B cell (primary cell): ENCODE data around the gene FBXO10. TPM values are rescaled to one million over a fixed set of nuclear protein-coding genes. Genes with fewer than 3 reads are reported as not detected.

Source experiments
- ATAC-seq: fragments of 200-7000 bp; cut with Tn5 transposase; one replicate; pipeline ENCODE4 v1.10.0; 2021; ENCODE audit warnings: low read depth, mild to moderate bottlenecking, moderate number of reproducible peaks, moderate library complexity
- CTCF ChIA-PET: fragments of 350-600 bp; sonication (Branson Sonifier 250); formaldehyde crosslinking; loops from one replicate; lab custom pipeline; 2021; ENCODE audit warnings: antibody characterized with exemption, inconsistent platforms; lab: Charles Lee
- POLR2A ChIA-PET: fragments of 350-600 bp; sonication (Branson Sonifier 250); formaldehyde crosslinking; loops from one replicate; lab custom pipeline; 2021; ENCODE audit warnings: antibody characterized with exemption; lab: Charles Lee
- DNase-seq: peaks from one replicate; pipeline ENCODE4 v3.0.0; 2013
- H2AFZ ChIP-seq: 2 replicates; pipeline ENCODE4 v1.6.1; 2012; ENCODE audit warnings: mild to moderate bottlenecking, low read depth, low read length; ENCODE audit not compliant: insufficient read depth, poor library complexity, severe bottlenecking
- H3K27ac ChIP-seq, 2 donors: 1 replicate in 1 of 2; 2 replicates in 1 of 2; pipeline ENCODE4 v1.5.1; 2012 to 2013; ENCODE audit warnings: low read length in 2 of 2, mild to moderate bottlenecking in 2 of 2, moderate library complexity in 1 of 2
- H3K27me3 ChIP-seq, 4 experiments: fragments of 200-600 bp in 1 of 4; sonication (generic) in 1 of 4; replicated peaks in 1 of 4; 1 replicate in 2 of 4; 2 replicates in 2 of 4; pipeline versions ENCODE4 v1.6.1 to v1.7.0; 2013 to 2016; ENCODE audit warnings: low read length in 3 of 4, mild to moderate bottlenecking in 2 of 4, mixed read lengths in 1 of 4, moderate library complexity in 1 of 4; ENCODE audit not compliant: insufficient read depth in 4 of 4, control insufficient read depth in 3 of 4; ENCODE audit errors: control extremely low read depth in 1 of 4
- H3K36me3 ChIP-seq, 2 experiments: replicated peaks in 1 of 2; 1 replicate in 1 of 2; 2 replicates in 1 of 2; pipeline versions ENCODE4 v1.6.1 to v1.7.1; 2013; ENCODE audit warnings: low read length in 1 of 2; ENCODE audit not compliant: insufficient read depth in 2 of 2, control insufficient read depth in 1 of 2; ENCODE audit errors: control extremely low read depth in 1 of 2, extremely low read depth in 1 of 2
- H3K4me1 ChIP-seq, 2 donors: fragments of 200-600 bp in 1 of 2; sonication (generic) in 1 of 2; 1 replicate in 1 of 2; 2 replicates in 1 of 2; pipeline versions ENCODE4 v1.5.1 to v1.6.1; 2013 to 2017; ENCODE audit warnings: low read length in 2 of 2; ENCODE audit not compliant: control insufficient read depth in 2 of 2, insufficient read depth in 2 of 2
- H3K4me2 ChIP-seq: replicated peaks from 2 replicates; pipeline ENCODE3; 2012; ENCODE audit warnings: mild to moderate bottlenecking, low read depth, low read length; ENCODE audit not compliant: poor library complexity, severe bottlenecking
- H3K4me3 ChIP-seq, 5 experiments: fragments of 200-600 bp in 1 of 5; sonication (generic) in 1 of 5; 1 replicate in 3 of 5; 2 replicates in 2 of 5; pipeline versions ENCODE4 v1.5.1 to v1.7.0; 2011 to 2016; ENCODE audit warnings: low read length in 4 of 5, mild to moderate bottlenecking in 4 of 5, low read depth in 2 of 5, control low read depth in 1 of 5, moderate library complexity in 1 of 5; ENCODE audit not compliant: insufficient read depth in 1 of 5; ENCODE audit errors: control extremely low read depth in 1 of 5, extremely low read depth in 1 of 5
- H3K79me2 ChIP-seq: fragments of 200-600 bp; sonication (generic); one replicate; pipeline ENCODE4 v1.6.0; 2016; ENCODE audit warnings: low read length; ENCODE audit not compliant: control insufficient read depth, insufficient read depth
- H3K9ac ChIP-seq: fragments of 200-600 bp; sonication (generic); 2 replicates; pipeline ENCODE4 v1.6.1; 2017; ENCODE audit warnings: mild to moderate bottlenecking, low read length, moderate library complexity
- H3K9me3 ChIP-seq, 3 donors: one replicate each; pipeline versions ENCODE4 v1.6.1 to v1.7.1; 2013; ENCODE audit warnings: low read length in 2 of 3; ENCODE audit not compliant: control insufficient read depth in 2 of 3, insufficient read depth in 1 of 3; ENCODE audit errors: control extremely low read depth in 1 of 3
- H4K20me1 ChIP-seq: 2 replicates; pipeline ENCODE4 v1.6.0; 2012; ENCODE audit warnings: mild to moderate bottlenecking, low read length; ENCODE audit not compliant: insufficient read depth, control insufficient read depth, poor library complexity, severe bottlenecking
- H3K27ac Mint-ChIP-seq: one replicate; pipeline ENCODE4 v1.8.0; 2021; ENCODE audit warnings: mixed read lengths
- H3K27me3 Mint-ChIP-seq: one replicate; pipeline ENCODE4 v1.8.0; 2021; ENCODE audit warnings: mixed read lengths
- H3K4me1 Mint-ChIP-seq: one replicate; pipeline ENCODE4 v1.8.0; 2021; ENCODE audit warnings: mixed read lengths
- H3K4me3 Mint-ChIP-seq: one replicate; pipeline ENCODE4 v1.8.0; 2021; ENCODE audit warnings: mixed read lengths
- H3K9me3 Mint-ChIP-seq: one replicate; pipeline ENCODE4 v1.8.0; 2022; ENCODE audit warnings: mixed read lengths; ENCODE audit not compliant: insufficient read depth
- CTCF ChIP-seq: fragments of 200-600 bp; IDR thresholded peaks from one replicate; pipeline ENCODE4 v1.8.0; 2022; ENCODE audit warnings: antibody characterized with exemption, mild to moderate bottlenecking
- EZH2 ChIP-seq: IDR thresholded peaks from 2 replicates; pipeline ENCODE4 v1.6.1; 2012; ENCODE audit warnings: borderline replicate concordance, low read depth, mild to moderate bottlenecking, moderate library complexity, low read length; ENCODE audit not compliant: insufficient read depth, poor library complexity, severe bottlenecking
- WGBS: methylation state at CpG from one replicate; pipeline ENCODE4 v1.1.5; 2013; ENCODE audit warnings: missing lambda C conversion rate; ENCODE audit not compliant: insufficient coverage; 5-methylcytosine and 5-hydroxymethylcytosine counted together
- intact Hi-C: fragments of 100-400 bp; cut with micrococcal nuclease; formaldehyde crosslinking; loops from one replicate; pipeline ENCODE4 v1.10.0; 2022
- polyA plus RNA-seq: library from polyadenylated mRNA; depleted of rRNA; stranded (reverse); fragments of >200 nt; gene quantifications from 2 replicates; pipeline ENCODE4 v1.2.3, GENCODE V29; 2012
- total RNA-seq, 2 donors: library from RNA; stranded (reverse); fragments of 120-200 nt in 1 of 2; gene quantifications; 1 replicate in 1 of 2; 2 replicates in 1 of 2; pipeline versions ENCODE4 v1.2.3 to v1.2.4, GENCODE V29; 2013 to 2022

Gene FBXO10
- total and polyA plus RNA-seq, 2 donors (not counting 1 experiment from before 2014, with no cell fraction given): 18.6 to 67.3 TPM

GRCh38 chr9:37485389-37486255 lies 90.6 kb downstream of the FBXO10 start, which contains the start of gene POLR1E:
Gene POLR1E (plus strand): TSS chr9:37485948. CDS start chr9:37486048, 100 bp downstream.
- no peaks in the 10 kb centered on the region for H3K9me3 Mint-ChIP-seq
- Histone ChIP-seq H4K20me1 (no peaks in the 10 kb centered on the region), H3K9me3 (no peaks in the 10 kb centered on the region), H2AFZ (peak within 1 kb of the TSS; percentile 91), H3K4me2 (peak within 1 kb of the TSS; percentile 98), H3K9ac (peak within 1 kb of the TSS; percentile 83), H3K4me1 (peaks cover 24 to 26% of the 10 kb centered on the region in 2 donors), H3K79me2 (peaks cover 31% of the 10 kb centered on the region), H3K36me3 (peaks cover 0 to 15% of the 10 kb centered on the region in 2 experiments), H3K27ac (peak within 1 kb of the TSS; percentile 57 to 62), H3K27me3 (peaks cover 0 to 4% (median 2%) of the 10 kb centered on the region in 4 experiments), H3K4me3 (peak within 1 kb of the TSS; percentile 27 to 93 (median 89))
- POLR2A ChIA-PET: interaction anchor here (0.6 to 2.0 kb wide), 4 partner anchors 20 to 107 kb away, joined by 3 to 10 read pairs (median 5); partner anchors contain the start of genes FBXO10, TOMM5 and ZBTB5
- DNase-seq (peak; percentile 96), ATAC-seq (peak; percentile 99)
- 5% methylated on average over 56 of the region's 56 CpGs for WGBS
- H3K27me3 Mint-ChIP-seq: peaks cover 6% of the 10 kb centered on the region
- no peak for TF ChIP-seq EZH2
- no peak for TF ChIP-seq CTCF
- H3K4me3 Mint-ChIP-seq: peak within 1 kb of the TSS; percentile 94
- intact Hi-C loops: loop anchor here (1.0 to 10.0 kb wide), 6 partner anchors 20 to 417 kb away; partner anchors contain the start of genes EXOSC3, GRHPR, SLC25A51 and TOMM5
- CTCF ChIA-PET: interaction anchor here (0.9 to 1.2 kb wide), 6 partner anchors 8 to 613 kb away, joined by 3 to 4 read pairs (median 3); no protein-coding TSS in a partner anchor
- peaks cover 32% of the 10 kb centered on the region for H3K4me1 Mint-ChIP-seq
- peak within 1 kb of the TSS; percentile 95 for H3K27ac Mint-ChIP-seq
